Uterus (tissue), 2 donors: ENCODE results near the gene GON4L.

Experiments used
- CTCF ChIP-seq, 4 experiments: fragments of 200-600 bp in 2 of 4; fragments of 450-650 bp in 2 of 4; sonication (generic) in 2 of 4; IDR thresholded peaks; one replicate each; pipeline ENCODE4 v1.5.1; 2016 to 2019; ENCODE audit warnings: antibody characterized with exemption in 4 of 4, mild to moderate bottlenecking in 2 of 4, moderate library complexity in 1 of 4
- POLR2A ChIP-seq, 2 donors: fragments of 450-650 bp; IDR thresholded peaks; one replicate each; pipeline ENCODE4 v1.6.1; 2016; ENCODE audit warnings: antibody characterized with exemption in 2 of 2, mild to moderate bottlenecking in 1 of 2, moderate library complexity in 1 of 2

GRCh38 chr1:155759966-155760630 lies 96.9 kb downstream of the GON4L start:
- TF ChIP-seq CTCF (IDR thresholded peaks at IDR 0.05) (no peak), POLR2A (IDR thresholded peaks at IDR 0.05) (no peak)
